Measurements from ENCODE around the gene BRINP3. TPM values are rescaled to one million over a fixed set of nuclear protein-coding genes. Genes with fewer than 3 reads are reported as not detected.

BRINP3 gene
- total RNA-seq, 2 donors from 2014 or later, result not detected

GRCh38 chr1:190226006-190226405 is 251.7 kb downstream of the BRINP3 start:
- Mint-ChIP-seq H3K4me3 (no peak overlapping the region), H3K27ac (no peak overlapping the region), H3K27me3 (ENCODE audit: insufficient read depth) (peaks cover 1% of the 10 kb centered on the region), H3K9me3 (no peaks in the 10 kb centered on the region), H3K36me3 (ENCODE audit: low read depth) (no peaks in the 10 kb centered on the region), H3K4me1 (no peaks in the 10 kb centered on the region)
- H3K36me3 ChIP-seq (ENCODE audit: control insufficient read depth, insufficient read depth, low read length), result no peaks in the 10 kb centered on the region
- no peak overlapping the region for H3K9ac ChIP-seq (ENCODE audit: extremely low read depth, low read length, poor library complexity, severe bottlenecking)
- 80 to 86% methylated on average over 1 of the region's 2 CpGs for WGBS, 2 experiments (ENCODE audit: insufficient coverage in 1 of 2, insufficient read length in 1 of 2)
- DNase-seq, result no peak
- H3K4me3 ChIP-seq (ENCODE audit: low read length), result no peak overlapping the region
- no peaks in the 10 kb centered on the region for H3K27me3 ChIP-seq (ENCODE audit: control insufficient read depth, insufficient read depth, low read length, poor library complexity, severe bottlenecking)
- H3K27ac ChIP-seq (ENCODE audit: low read depth, low read length), result no peak overlapping the region
- no peaks in the 10 kb centered on the region for H3K4me1 ChIP-seq (ENCODE audit: control insufficient read depth, insufficient read depth, low read length)
- H3K9me3 ChIP-seq (ENCODE audit: control insufficient read depth, low read length), result no peaks in the 10 kb centered on the region
- no peak for TF ChIP-seq CTCF (conservative IDR thresholded peaks at IDR 0.05)

GRCh38 chr1:190212450-190212849 is 265.2 kb downstream of the BRINP3 start:
- no peaks in the 10 kb centered on the region for H3K27me3 ChIP-seq (ENCODE audit: control insufficient read depth, insufficient read depth, low read length, poor library complexity, severe bottlenecking)
- H3K27ac Mint-ChIP-seq, result no peak overlapping the region
- TF ChIP-seq CTCF (conservative IDR thresholded peaks at IDR 0.05), result no peak
- no peaks in the 10 kb centered on the region for H3K27me3 Mint-ChIP-seq (ENCODE audit: insufficient read depth)
- no peak overlapping the region for H3K4me3 ChIP-seq (ENCODE audit: low read length)
- no peak overlapping the region for H3K27ac ChIP-seq (ENCODE audit: low read depth, low read length)
- WGBS, 2 experiments (ENCODE audit: insufficient coverage in 1 of 2, insufficient read length in 1 of 2), result 83 to 84% methylated on average over 2 of the region's 3 CpGs
- no peaks in the 10 kb centered on the region for H3K4me1 ChIP-seq (ENCODE audit: control insufficient read depth, insufficient read depth, low read length)
- no peak for DNase-seq
- H3K4me3 Mint-ChIP-seq, result no peak overlapping the region
- no peaks in the 10 kb centered on the region for H3K36me3 ChIP-seq (ENCODE audit: control insufficient read depth, insufficient read depth, low read length)
- H3K36me3 Mint-ChIP-seq (ENCODE audit: low read depth), result no peaks in the 10 kb centered on the region
- no peaks in the 10 kb centered on the region for H3K4me1 Mint-ChIP-seq
- H3K9me3 Mint-ChIP-seq, result no peaks in the 10 kb centered on the region
- no peak overlapping the region for H3K9ac ChIP-seq (ENCODE audit: extremely low read depth, low read length, poor library complexity, severe bottlenecking)
- H3K9me3 ChIP-seq (ENCODE audit: control insufficient read depth, low read length), result no peaks in the 10 kb centered on the region

- no peaks in the 10 kb centered on the region for H3K4me1 Mint-ChIP-seq
- no peak for TF ChIP-seq CTCF (conservative IDR thresholded peaks at IDR 0.05)
- H3K27me3 ChIP-seq (ENCODE audit: control insufficient read depth, insufficient read depth, low read length, poor library complexity, severe bottlenecking), result no peaks in the 10 kb centered on the region
- H3K27ac ChIP-seq (ENCODE audit: low read depth, low read length), result no peak overlapping the region
- H3K4me3 Mint-ChIP-seq, result no peak overlapping the region
- no peaks in the 10 kb centered on the region for H3K4me1 ChIP-seq (ENCODE audit: control insufficient read depth, insufficient read depth, low read length)
- H3K36me3 Mint-ChIP-seq (ENCODE audit: low read depth), result no peaks in the 10 kb centered on the region
- H3K27me3 Mint-ChIP-seq (ENCODE audit: insufficient read depth), result no peaks in the 10 kb centered on the region
- no peak overlapping the region for H3K9ac ChIP-seq (ENCODE audit: extremely low read depth, low read length, poor library complexity, severe bottlenecking)
- no peak overlapping the region for H3K4me3 ChIP-seq (ENCODE audit: low read length)
- no peaks in the 10 kb centered on the region for H3K9me3 Mint-ChIP-seq
- H3K27ac Mint-ChIP-seq, result no peak overlapping the region
- no peaks in the 10 kb centered on the region for H3K36me3 ChIP-seq (ENCODE audit: control insufficient read depth, insufficient read depth, low read length)
- no peak for DNase-seq
- WGBS, 2 experiments (ENCODE audit: insufficient coverage in 1 of 2, insufficient read length in 1 of 2), result 92 to 100% methylated on average over 1 to 4 of the region's 4 CpGs
- H3K9me3 ChIP-seq (ENCODE audit: control insufficient read depth, low read length), result no peaks in the 10 kb centered on the region
These were observed 269.9 kb downstream of the BRINP3 start for GRCh38 chr1:190207733-190208132.
